H1 (cell line): ENCODE measurements around the gene PSME1. TPM values are rescaled to one million over a fixed set of nuclear protein-coding genes. Genes with fewer than 3 reads are reported as not detected.

Experiments
- CTCF ChIA-PET: fragments of 300-600 bp; sonication (Branson Sonifier 250); formaldehyde crosslinking; loops from one replicate; lab custom pipeline; 2021; ENCODE audit not compliant: partially characterized antibody; lab: Charles Lee
- POLR2A ChIA-PET: fragments of 300-600 bp; sonication (Branson Sonifier 250); formaldehyde crosslinking; loops from one replicate; lab custom pipeline; 2021; ENCODE audit warnings: inconsistent platforms; ENCODE audit not compliant: partially characterized antibody; lab: Charles Lee
- DNase-seq, 2 experiments: peaks; one replicate each; pipeline versions ENCODE4 v3.0.0 to v3.0.0-alpha.2; 2010 to 2022; ENCODE audit warnings: low spot score in 2 of 2, low read depth in 1 of 2, mixed read lengths in 1 of 2
- FAIRE-seq: peaks from 2 replicates; lab custom pipeline; 2011; peaks lifted over from hg19 to GRCh38; lab: Jason Lieb, UNC
- H2AFZ ChIP-seq: 2 replicates; pipeline ENCODE4 v1.8.1; 2012; ENCODE audit warnings: low read length, inconsistent platforms
- H2AK5ac ChIP-seq: 2 replicates; pipeline ENCODE4 v1.6.1; 2013; ENCODE audit warnings: low read depth, low read length
- H2BK120ac ChIP-seq: replicated peaks from 2 replicates; pipeline ENCODE3; 2013; ENCODE audit warnings: low read depth, low read length, inconsistent platforms
- H2BK12ac ChIP-seq: 2 replicates; pipeline ENCODE4 v1.6.1; 2013; ENCODE audit warnings: low read depth, low read length
- H2BK15ac ChIP-seq: 2 replicates; pipeline ENCODE4 v1.6.1; 2013; ENCODE audit warnings: low read length
- H2BK20ac ChIP-seq: 2 replicates; pipeline ENCODE4 v1.6.1; 2013; ENCODE audit warnings: low read length
- H2BK5ac ChIP-seq: 2 replicates; pipeline ENCODE4 v1.6.1; 2013; ENCODE audit warnings: low read depth, low read length
- H3K14ac ChIP-seq: 2 replicates; pipeline ENCODE4 v1.6.1; 2013; ENCODE audit warnings: inconsistent platforms; ENCODE audit not compliant: insufficient read length
- H3K18ac ChIP-seq: 2 replicates; pipeline ENCODE4 v1.6.1; 2013; ENCODE audit warnings: low read length; ENCODE audit errors: extremely low read depth
- H3K23ac ChIP-seq: 2 replicates; pipeline ENCODE4 v1.6.1; 2013; ENCODE audit warnings: inconsistent platforms; ENCODE audit not compliant: insufficient read length
- H3K23me2 ChIP-seq: 2 replicates; pipeline ENCODE4 v1.6.1; 2013; ENCODE audit warnings: low read depth, low read length
- H3K27ac ChIP-seq: 2 replicates; pipeline ENCODE4 v1.6.1; 2011; ENCODE audit warnings: low read depth, low read length, inconsistent platforms
- H3K27me3 ChIP-seq, 4 experiments: replicated peaks in 1 of 4; 1 replicate in 1 of 4; 2 replicates in 3 of 4; pipeline versions ENCODE4 v1.6.1 to v1.8.1; 2011 to 2013; ENCODE audit warnings: low read length in 3 of 4, mild to moderate bottlenecking in 3 of 4, inconsistent platforms in 2 of 4, mixed read lengths in 2 of 4, moderate library complexity in 1 of 4; ENCODE audit not compliant: control insufficient read depth in 3 of 4, insufficient read depth in 3 of 4; ENCODE audit errors: extremely low read depth in 1 of 4
- H3K36me3 ChIP-seq, 4 experiments: 2 replicates each; pipeline versions ENCODE4 v1.6.1 to v1.8.1; 2011 to 2013; ENCODE audit warnings: mild to moderate bottlenecking in 4 of 4, low read length in 3 of 4, moderate library complexity in 2 of 4, control low read depth in 1 of 4, inconsistent platforms in 1 of 4; ENCODE audit not compliant: insufficient read depth in 4 of 4, control insufficient read depth in 2 of 4
- H3K4ac ChIP-seq: replicated peaks from 2 replicates; pipeline ENCODE3; 2013; ENCODE audit warnings: low read length, low read depth, mixed read lengths, inconsistent platforms; ENCODE audit not compliant: insufficient read length
- H3K4me1 ChIP-seq, 4 experiments: replicated peaks in 1 of 4; 1 replicate in 1 of 4; 2 replicates in 3 of 4; pipeline versions ENCODE4 v1.6.1 to v1.8.1; 2011 to 2013; ENCODE audit warnings: low read length in 3 of 4, inconsistent platforms in 2 of 4, mixed read lengths in 1 of 4; ENCODE audit not compliant: insufficient read depth in 4 of 4, control insufficient read depth in 3 of 4
- H3K4me2 ChIP-seq, 2 experiments: 2 replicates each; pipeline versions ENCODE4 v1.6.1 to v1.8.1; 2011 to 2013; ENCODE audit warnings: low read depth in 2 of 2, low read length in 2 of 2, control low read depth in 1 of 2, inconsistent platforms in 1 of 2, mild to moderate bottlenecking in 1 of 2; ENCODE audit not compliant: insufficient read depth in 1 of 2
- H3K4me3 ChIP-seq, 4 experiments: fragments of 200-600, 300-600 bp in 1 of 4; sonication (generic), shearing (Covaris generic), sonication (Bioruptor Twin) in 1 of 4; 2 replicates each; pipeline versions ENCODE4 v1.5.1 to v1.8.1; 2011 to 2016; ENCODE audit warnings: low read length in 4 of 4, low read depth in 3 of 4, control low read depth in 2 of 4, inconsistent platforms in 2 of 4, mild to moderate bottlenecking in 2 of 4, mixed read lengths in 1 of 4, moderate library complexity in 1 of 4; ENCODE audit not compliant: insufficient read depth in 2 of 4; ENCODE audit errors: extremely low read depth in 1 of 4
- H3K56ac ChIP-seq: replicated peaks from 2 replicates; pipeline ENCODE3; 2013; ENCODE audit warnings: low read depth, mild to moderate bottlenecking, mixed read lengths, low read length, inconsistent platforms; ENCODE audit not compliant: insufficient read length
- H3K79me1 ChIP-seq: 2 replicates; pipeline ENCODE4 v1.6.1; 2013; ENCODE audit warnings: low read depth, low read length, control low read depth
- H3K79me2 ChIP-seq, 2 experiments: 2 replicates each; pipeline versions ENCODE4 v1.6.1 to v1.8.1; 2012 to 2013; ENCODE audit warnings: low read length in 2 of 2, mild to moderate bottlenecking in 2 of 2, inconsistent platforms in 1 of 2; ENCODE audit not compliant: insufficient read depth in 2 of 2, control insufficient read depth in 1 of 2
- H3K9ac ChIP-seq, 4 experiments: replicated peaks in 1 of 4; 1 replicate in 1 of 4; 2 replicates in 3 of 4; pipeline versions ENCODE4 v1.6.1 to v1.8.1; 2011 to 2013; ENCODE audit warnings: low read depth in 3 of 4, low read length in 3 of 4, control low read depth in 2 of 4, mild to moderate bottlenecking in 2 of 4, moderate library complexity in 2 of 4, inconsistent platforms in 1 of 4; ENCODE audit errors: extremely low read depth in 1 of 4
- H3K9me3 ChIP-seq, 2 experiments: 2 replicates each; pipeline versions ENCODE4 v1.6.1 to v1.8.1; 2012 to 2013; ENCODE audit warnings: mild to moderate bottlenecking in 2 of 2, moderate library complexity in 2 of 2, control low read depth in 1 of 2, inconsistent platforms in 1 of 2, low read depth in 1 of 2, low read length in 1 of 2, mixed read lengths in 1 of 2; ENCODE audit not compliant: insufficient read depth in 2 of 2
- H4K20me1 ChIP-seq, 2 experiments: replicated peaks in 1 of 2; 2 replicates each; pipeline versions ENCODE3 to v1.8.1; 2011 to 2013; ENCODE audit warnings: inconsistent platforms in 2 of 2, low read length in 2 of 2, mild to moderate bottlenecking in 1 of 2; ENCODE audit not compliant: insufficient read depth in 2 of 2, control insufficient read depth in 1 of 2
- H4K5ac ChIP-seq: 2 replicates; pipeline ENCODE4 v1.6.1; 2013; ENCODE audit warnings: low read length, low read depth, mixed read lengths, inconsistent platforms; ENCODE audit not compliant: insufficient read length
- H4K8ac ChIP-seq: 2 replicates; pipeline ENCODE4 v1.8.0; 2013; ENCODE audit warnings: mild to moderate bottlenecking, moderate library complexity, low read length, inconsistent platforms; ENCODE audit not compliant: insufficient read depth; ENCODE audit errors: extremely low read depth
- H4K91ac ChIP-seq: replicated peaks from 2 replicates; pipeline ENCODE3; 2013; ENCODE audit warnings: low read length, mixed read lengths, inconsistent platforms; ENCODE audit not compliant: insufficient read length
- BRCA1 ChIP-seq: IDR thresholded peaks from 2 replicates; pipeline ENCODE4 v1.6.1; 2012; ENCODE audit warnings: low read depth, low read length, improper control_type of control experiment
- CHD1 ChIP-seq: IDR thresholded peaks from 2 replicates; pipeline ENCODE4 v1.6.1; 2012; ENCODE audit warnings: low read depth, low read length, improper control_type of control experiment
- EP300 ChIP-seq, 2 experiments: IDR thresholded peaks; 1 replicate in 1 of 2; 2 replicates in 1 of 2; pipeline ENCODE4 v1.6.1; 2011 to 2012; ENCODE audit warnings: low read depth in 2 of 2, low read length in 2 of 2, mild to moderate bottlenecking in 2 of 2, borderline replicate concordance in 1 of 2, inconsistent platforms in 1 of 2, moderate library complexity in 1 of 2
- EZH2 ChIP-seq: fragments of 200-600 bp; sonication (generic); IDR thresholded peaks from 2 replicates; pipeline ENCODE4 v1.7.1; 2012; ENCODE audit warnings: low read depth, mild to moderate bottlenecking, moderate library complexity, low read length, inconsistent platforms; ENCODE audit not compliant: severe bottlenecking
- JUN ChIP-seq: IDR thresholded peaks from 2 replicates; pipeline ENCODE4 v1.6.1; 2011; ENCODE audit warnings: low read depth, mild to moderate bottlenecking, improper control_type of control experiment, low read length
- NANOG ChIP-seq: IDR thresholded peaks from 2 replicates; pipeline ENCODE4 v1.6.1; 2011; ENCODE audit warnings: low read length, low read depth, mild to moderate bottlenecking, inconsistent platforms; ENCODE audit not compliant: insufficient read depth, poor library complexity, severe bottlenecking
- POLR2A ChIP-seq, 2 experiments: IDR thresholded peaks; 1 replicate in 1 of 2; 2 replicates in 1 of 2; pipeline ENCODE4 v1.6.1; 2011; ENCODE audit warnings: low read depth in 2 of 2, low read length in 2 of 2, mild to moderate bottlenecking in 2 of 2; ENCODE audit errors: control extremely low read depth in 1 of 2
- SAP30 ChIP-seq: fragments of 300-600 bp; sonication (generic); IDR thresholded peaks from 2 replicates; pipeline ENCODE4 v1.7.1; 2012; ENCODE audit warnings: low read length, moderate library complexity, mild to moderate bottlenecking, inconsistent platforms; ENCODE audit not compliant: insufficient read depth, insufficient replicate concordance
- SIX5 ChIP-seq: IDR thresholded peaks from 2 replicates; pipeline ENCODE4 v1.6.1; 2011; ENCODE audit warnings: mild to moderate bottlenecking, low read depth, low read length
- SP1 ChIP-seq: IDR thresholded peaks from 2 replicates; pipeline ENCODE4 v1.6.1; 2011; ENCODE audit warnings: low read depth, low read length
- TAF1 ChIP-seq: IDR thresholded peaks from 2 replicates; pipeline ENCODE4 v1.6.1; 2011; ENCODE audit warnings: mild to moderate bottlenecking, low read depth, low read length
- TCF12 ChIP-seq: IDR thresholded peaks from 2 replicates; pipeline ENCODE4 v1.6.1; 2011; ENCODE audit warnings: low read depth, mild to moderate bottlenecking, low read length
- WGBS, 2 experiments: shearing (Covaris generic) in 1 of 2; methylation state at CpG; one replicate each; pipeline versions ENCODE4 v1.1.6 to v1.1.7; 2013 to 2015; ENCODE audit warnings: low lambda C conversion rate in 2 of 2, mixed read lengths in 2 of 2, inconsistent platforms in 1 of 2, low coverage in 1 of 2, missing lambda C conversion rate in 1 of 2; ENCODE audit not compliant: insufficient replicate concordance in 2 of 2, insufficient coverage in 1 of 2, insufficient read length in 1 of 2; ENCODE audit errors: extremely low coverage in 1 of 2, missing lambda C conversion rate in 1 of 2; 5-methylcytosine and 5-hydroxymethylcytosine counted together
- polyA plus RNA-seq, 7 experiments: library from polyadenylated mRNA; depleted of rRNA in 3 of 7; stranded (reverse) in 5 of 7; unstranded in 2 of 7; fragments of >200 nt in 5 of 7; fragments of 200-250 nt in 2 of 7; gene quantifications; 1 replicate in 5 of 7; 2 replicates in 1 of 7; 4 replicates in 1 of 7; pipeline versions ENCODE4 v1.2.1 to v1.2.3, GENCODE V29; 2011 to 2013; ENCODE audit warnings: missing spikeins in 2 of 7, mixed read lengths in 2 of 7
- total RNA-seq: library from RNA; stranded (reverse); fragmentation: NEBNext Ultra II Directional; extraction: Animal tissue kit (Norgen Biotek cat#: 25700); gene quantifications from 2 replicates; pipeline ENCODE4 v1.2.1, GENCODE V29; 2021

Gene PSME1
- total and polyA plus RNA-seq, 2 of the 8 experiments (the other 6 are each of a cell fraction or from before 2014, with no cell fraction given) = 74.9 to 85.9 TPM

GRCh38 chr14:24157331-24157730 lies 21.3 kb downstream of the PSME1 start:
- Histone ChIP-seq H3K79me1 (no peaks in the 10 kb centered on the region), H3K23ac (no peak overlapping the region), H3K27me3 (no peaks in the 10 kb centered on the region; a peak in 1 of 7 replicates), H3K14ac (no peak overlapping the region), H3K4me3 (no peak overlapping the region), H3K56ac (no peak overlapping the region), H4K20me1 (peaks cover 2 to 13% of the 10 kb centered on the region in 2 experiments), H3K9me3 (no peaks in the 10 kb centered on the region), H4K8ac (no peak overlapping the region), H3K4ac (no peak overlapping the region), H2BK120ac (no peak overlapping the region), H3K4me1 (peaks cover 0 to 10% (median 2%) of the 10 kb centered on the region in 4 experiments; a peak in 3 of 7 replicates), H3K9ac (no peak overlapping the region), H2BK5ac (no peak overlapping the region), H2AFZ (no peak overlapping the region), H3K36me3 (peaks cover 26 to 48% (median 40%) of the 10 kb centered on the region in 4 experiments), H2BK12ac (no peak overlapping the region), H3K4me2 (no peak overlapping the region), H3K27ac (no peak overlapping the region), H3K79me2 (no peaks in the 10 kb centered on the region), H3K23me2 (0 out of 2 replicates have a peak, but pooled peaks cover 2% of the 10 kb centered on the region), H4K91ac (no peak overlapping the region), H4K5ac (no peak overlapping the region), H2BK20ac (no peak overlapping the region), H2BK15ac (no peak overlapping the region), H3K18ac (no peak overlapping the region), H2AK5ac (no peak overlapping the region)
- TF ChIP-seq SIX5 = no peak
- TF ChIP-seq JUN = no peak
- no peak for TF ChIP-seq SAP30
- TF ChIP-seq EP300 (IDR thresholded peaks at IDR 0.05; ENCODE audit: borderline replicate concordance in 1 of 2, low read depth in 2 of 2, low read length in 2 of 2) = no peak
- no peak for TF ChIP-seq BRCA1
- TF ChIP-seq CHD1 = no peak
- TF ChIP-seq SP1 = no peak
- TF ChIP-seq NANOG = no peak
- TF ChIP-seq EZH2 = no peak
- no peak for TF ChIP-seq TCF12
- no peak for TF ChIP-seq TAF1
- no peak for TF ChIP-seq POLR2A (IDR thresholded peaks at IDR 0.05; ENCODE audit: control extremely low read depth in 1 of 2, low read depth in 2 of 2, low read length in 2 of 2)
- WGBS, 2 experiments = 93% methylated on average over 12 of the region's 12 CpGs; no CpG with 5 or more reads in 1 of the 2 experiments
- DNase-seq = no peak
- CTCF ChIA-PET = interaction anchor here (0.6 to 1.5 kb wide), 3 partner anchors 9 to 49 kb away, joined by 3 to 5 read pairs (median 3); partner anchors contain the start of gene RNF31
- POLR2A ChIA-PET = interaction anchor here (0.5 to 2.9 kb wide), 5 partner anchors 20 to 64 kb away, joined by 3 to 9 read pairs (median 4); no protein-coding TSS in a partner anchor
- no peak for FAIRE-seq
